Activated CD8-positive, alpha-beta memory T cell treated with anti-CD3 and anti-CD28 coated beads for 36 hours (primary cell): ENCODE results near the gene NHERF1. TPM values are rescaled to one million over a fixed set of nuclear protein-coding genes. Genes with fewer than 3 reads are reported as not detected.

Experiments
- CTCF ChIA-PET: fragments of 350-600 bp; sonication (Branson Sonifier 250); formaldehyde crosslinking; loops from one replicate; lab custom pipeline; 2021; ENCODE audit warnings: antibody characterized with exemption; lab: Charles Lee
- POLR2A ChIA-PET: fragments of 350-600 bp; sonication (Branson Sonifier 250); formaldehyde crosslinking; loops from one replicate; lab custom pipeline; 2021; ENCODE audit warnings: antibody characterized with exemption; lab: Charles Lee
- total RNA-seq, 2 experiments: library from RNA; stranded (reverse); gene quantifications; one replicate each; pipeline ENCODE4 v1.2.3, GENCODE V29; 2021

Gene NHERF1
- total RNA-seq, 2 experiments from 2014 or later: 135 to 143 TPM

GRCh38 chr17:74730491-74731346, 17.7 kb upstream of the NHERF1 start:
- CTCF ChIA-PET: no interaction called here
- POLR2A ChIA-PET: no interaction called here

GRCh38 chr17:74731347-74731605, 17.2 kb upstream of the NHERF1 start:
- ChIA-PET CTCF (no interaction called here), POLR2A (no interaction called here)

GRCh38 chr17:74732042-74732867, 16.2 kb upstream of the NHERF1 start:
- CTCF ChIA-PET: interaction anchor here (0.7 kb wide), 1 partner anchor 39 kb away, joined by 3 read pairs; no protein-coding TSS in a partner anchor
- POLR2A ChIA-PET: no interaction called here

- CTCF ChIA-PET: interaction anchor here (6.5 kb wide), 1 partner anchor 76 kb away, joined by 78 read pairs; no protein-coding TSS in a partner anchor
- POLR2A ChIA-PET: no interaction called here
These were observed 14.9 kb upstream of the NHERF1 start for GRCh38 chr17:74733365-74734122.

GRCh38 chr17:74734256-74734655, 14.2 kb upstream of the NHERF1 start:
- POLR2A ChIA-PET: no interaction called here
- CTCF ChIA-PET: interaction anchor here (4.8 to 6.5 kb wide), 2 partner anchors 12 to 76 kb away, joined by 34 to 78 read pairs; no protein-coding TSS in a partner anchor

GRCh38 chr17:74736513-74737298, 11.7 kb upstream of the NHERF1 start, which contains the start of gene RAB37:
Gene RAB37, plus strand, starts transcription at chr17:74737256. Its CDS starts 17 bp downstream, at chr17:74737273.
- ChIA-PET POLR2A (interaction anchor here (0.6 to 1.3 kb wide), 2 partner anchors 79 to 167 kb away, joined by 3 to 4 read pairs; no protein-coding TSS in a partner anchor), CTCF (interaction anchor here (0.7 to 6.5 kb wide), 24 partner anchors 9 to 356 kb away, joined by 3 to 78 read pairs (median 4); no protein-coding TSS in a partner anchor)

- ChIA-PET POLR2A (interaction anchor here (0.6 to 1.0 kb wide), 2 partner anchors 80 to 167 kb away, joined by 3 to 4 read pairs; no protein-coding TSS in a partner anchor), CTCF (interaction anchor here (0.8 to 6.5 kb wide), 25 partner anchors 8 to 171 kb away, joined by 3 to 78 read pairs (median 4); no protein-coding TSS in a partner anchor)
These were observed 11.0 kb upstream of the NHERF1 start for GRCh38 chr17:74737299-74738050.

GRCh38 chr17:74738051-74738996, 10.1 kb upstream of the NHERF1 start:
- ChIA-PET CTCF (interaction anchor here (0.7 to 6.5 kb wide), 22 partner anchors 8 to 127 kb away, joined by 3 to 78 read pairs (median 4); partner anchors contain the start of gene NAT9), POLR2A (interaction anchor here (0.8 to 1.0 kb wide), 4 partner anchors 11 to 112 kb away, joined by 3 to 6 read pairs (median 4); no protein-coding TSS in a partner anchor)

- CTCF ChIA-PET: interaction anchor here (0.7 to 6.5 kb wide), 7 partner anchors 10 to 124 kb away, joined by 3 to 78 read pairs (median 3); partner anchors contain the start of gene NAT9
These were observed 9.1 kb upstream of the NHERF1 start for GRCh38 chr17:74739227-74739831.

GRCh38 chr17:74740173-74740572, 8.3 kb upstream of the NHERF1 start:
- ChIA-PET POLR2A (no interaction called here), CTCF (no interaction called here)

More at GRCh38 chr17:74739227-74739831, 9.1 kb upstream of the NHERF1 start:
- POLR2A ChIA-PET: interaction anchor here (0.9 kb wide), 2 partner anchors 10 to 113 kb away, joined by 3 to 6 read pairs; no protein-coding TSS in a partner anchor

- ChIA-PET POLR2A (interaction anchor here (0.8 to 1.3 kb wide), 2 partner anchors 10 to 11 kb away, joined by 3 to 4 read pairs; no protein-coding TSS in a partner anchor), CTCF (interaction anchor here (1.0 to 2.4 kb wide), 7 partner anchors 10 to 122 kb away, joined by 3 to 13 read pairs (median 5); partner anchors contain the start of genes GRIN2C and NAT9)
These were observed 7.6 kb upstream of the NHERF1 start for GRCh38 chr17:74740641-74741387.

- CTCF ChIA-PET: interaction anchor here (0.6 to 2.4 kb wide), 9 partner anchors 9 to 122 kb away, joined by 3 to 13 read pairs (median 5); partner anchors contain the start of genes GRIN2C and NAT9
- POLR2A ChIA-PET: interaction anchor here (0.7 to 1.3 kb wide), 2 partner anchors 8 to 38 kb away, joined by 3 to 5 read pairs; no protein-coding TSS in a partner anchor
These were observed 6.3 kb upstream of the NHERF1 start for GRCh38 chr17:74742153-74742515.

- ChIA-PET CTCF (interaction anchor here (0.9 to 2.4 kb wide), 5 partner anchors 8 to 121 kb away, joined by 4 to 13 read pairs (median 10); no protein-coding TSS in a partner anchor), POLR2A (no interaction called here)
These were observed 5.4 kb upstream of the NHERF1 start for GRCh38 chr17:74742978-74743545.

- POLR2A ChIA-PET: no interaction called here
- CTCF ChIA-PET: interaction anchor here (2.9 to 4.5 kb wide), 6 partner anchors 7 to 122 kb away, joined by 12 to 47 read pairs (median 22); partner anchors contain the start of gene RAB37
These were observed 4.7 kb upstream of the NHERF1 start for GRCh38 chr17:74743755-74744154.
